Uterus (tissue), 2 donors: Measurements from ENCODE around the gene CGN.

ENCODE experiments used
- CTCF ChIP-seq, 4 experiments: fragments of 200-600 bp in 2 of 4; fragments of 450-650 bp in 2 of 4; sonication (generic) in 2 of 4; IDR thresholded peaks; one replicate each; pipeline ENCODE4 v1.5.1; 2016 to 2019; ENCODE audit warnings: antibody characterized with exemption in 4 of 4, mild to moderate bottlenecking in 2 of 4, moderate library complexity in 1 of 4
- POLR2A ChIP-seq, 2 donors: fragments of 450-650 bp; IDR thresholded peaks; one replicate each; pipeline ENCODE4 v1.6.1; 2016; ENCODE audit warnings: antibody characterized with exemption in 2 of 2, mild to moderate bottlenecking in 1 of 2, moderate library complexity in 1 of 2

- TF ChIP-seq CTCF (IDR thresholded peaks at IDR 0.05), result no peak
- no peak for TF ChIP-seq POLR2A (IDR thresholded peaks at IDR 0.05)
Observed at GRCh38 chr1:151494741-151495281, 16.4 kb upstream of the CGN start.
